B cell (primary cell): Measurements from ENCODE around the gene STAM. TPM values are rescaled to one million over a fixed set of nuclear protein-coding genes. Genes with fewer than 3 reads are reported as not detected.

Experiments
- ATAC-seq: fragments of 200-7000 bp; cut with Tn5 transposase; one replicate; pipeline ENCODE4 v1.10.0; 2021; ENCODE audit warnings: low read depth, mild to moderate bottlenecking, moderate number of reproducible peaks, moderate library complexity
- CTCF ChIA-PET: fragments of 350-600 bp; sonication (Branson Sonifier 250); formaldehyde crosslinking; loops from one replicate; lab custom pipeline; 2021; ENCODE audit warnings: antibody characterized with exemption, inconsistent platforms; lab: Charles Lee
- POLR2A ChIA-PET: fragments of 350-600 bp; sonication (Branson Sonifier 250); formaldehyde crosslinking; loops from one replicate; lab custom pipeline; 2021; ENCODE audit warnings: antibody characterized with exemption; lab: Charles Lee
- DNase-seq: peaks from one replicate; pipeline ENCODE4 v3.0.0; 2013
- H2AFZ ChIP-seq: 2 replicates; pipeline ENCODE4 v1.6.1; 2012; ENCODE audit warnings: mild to moderate bottlenecking, low read depth, low read length; ENCODE audit not compliant: insufficient read depth, poor library complexity, severe bottlenecking
- H3K27ac ChIP-seq, 2 donors: 1 replicate in 1 of 2; 2 replicates in 1 of 2; pipeline ENCODE4 v1.5.1; 2012 to 2013; ENCODE audit warnings: low read length in 2 of 2, mild to moderate bottlenecking in 2 of 2, moderate library complexity in 1 of 2
- H3K27me3 ChIP-seq, 4 experiments: fragments of 200-600 bp in 1 of 4; sonication (generic) in 1 of 4; replicated peaks in 1 of 4; 1 replicate in 2 of 4; 2 replicates in 2 of 4; pipeline versions ENCODE4 v1.6.1 to v1.7.0; 2013 to 2016; ENCODE audit warnings: low read length in 3 of 4, mild to moderate bottlenecking in 2 of 4, mixed read lengths in 1 of 4, moderate library complexity in 1 of 4; ENCODE audit not compliant: insufficient read depth in 4 of 4, control insufficient read depth in 3 of 4; ENCODE audit errors: control extremely low read depth in 1 of 4
- H3K36me3 ChIP-seq, 2 experiments: replicated peaks in 1 of 2; 1 replicate in 1 of 2; 2 replicates in 1 of 2; pipeline versions ENCODE4 v1.6.1 to v1.7.1; 2013; ENCODE audit warnings: low read length in 1 of 2; ENCODE audit not compliant: insufficient read depth in 2 of 2, control insufficient read depth in 1 of 2; ENCODE audit errors: control extremely low read depth in 1 of 2, extremely low read depth in 1 of 2
- H3K4me1 ChIP-seq, 2 donors: fragments of 200-600 bp in 1 of 2; sonication (generic) in 1 of 2; 1 replicate in 1 of 2; 2 replicates in 1 of 2; pipeline versions ENCODE4 v1.5.1 to v1.6.1; 2013 to 2017; ENCODE audit warnings: low read length in 2 of 2; ENCODE audit not compliant: control insufficient read depth in 2 of 2, insufficient read depth in 2 of 2
- H3K4me2 ChIP-seq: replicated peaks from 2 replicates; pipeline ENCODE3; 2012; ENCODE audit warnings: mild to moderate bottlenecking, low read depth, low read length; ENCODE audit not compliant: poor library complexity, severe bottlenecking
- H3K4me3 ChIP-seq, 5 experiments: fragments of 200-600 bp in 1 of 5; sonication (generic) in 1 of 5; 1 replicate in 3 of 5; 2 replicates in 2 of 5; pipeline versions ENCODE4 v1.5.1 to v1.7.0; 2011 to 2016; ENCODE audit warnings: low read length in 4 of 5, mild to moderate bottlenecking in 4 of 5, low read depth in 2 of 5, control low read depth in 1 of 5, moderate library complexity in 1 of 5; ENCODE audit not compliant: insufficient read depth in 1 of 5; ENCODE audit errors: control extremely low read depth in 1 of 5, extremely low read depth in 1 of 5
- H3K79me2 ChIP-seq: fragments of 200-600 bp; sonication (generic); one replicate; pipeline ENCODE4 v1.6.0; 2016; ENCODE audit warnings: low read length; ENCODE audit not compliant: control insufficient read depth, insufficient read depth
- H3K9ac ChIP-seq: fragments of 200-600 bp; sonication (generic); 2 replicates; pipeline ENCODE4 v1.6.1; 2017; ENCODE audit warnings: mild to moderate bottlenecking, low read length, moderate library complexity
- H3K9me3 ChIP-seq, 3 donors: one replicate each; pipeline versions ENCODE4 v1.6.1 to v1.7.1; 2013; ENCODE audit warnings: low read length in 2 of 3; ENCODE audit not compliant: control insufficient read depth in 2 of 3, insufficient read depth in 1 of 3; ENCODE audit errors: control extremely low read depth in 1 of 3
- H4K20me1 ChIP-seq: 2 replicates; pipeline ENCODE4 v1.6.0; 2012; ENCODE audit warnings: mild to moderate bottlenecking, low read length; ENCODE audit not compliant: insufficient read depth, control insufficient read depth, poor library complexity, severe bottlenecking
- H3K27ac Mint-ChIP-seq: one replicate; pipeline ENCODE4 v1.8.0; 2021; ENCODE audit warnings: mixed read lengths
- H3K27me3 Mint-ChIP-seq: one replicate; pipeline ENCODE4 v1.8.0; 2021; ENCODE audit warnings: mixed read lengths
- H3K4me1 Mint-ChIP-seq: one replicate; pipeline ENCODE4 v1.8.0; 2021; ENCODE audit warnings: mixed read lengths
- H3K4me3 Mint-ChIP-seq: one replicate; pipeline ENCODE4 v1.8.0; 2021; ENCODE audit warnings: mixed read lengths
- H3K9me3 Mint-ChIP-seq: one replicate; pipeline ENCODE4 v1.8.0; 2022; ENCODE audit warnings: mixed read lengths; ENCODE audit not compliant: insufficient read depth
- CTCF ChIP-seq: fragments of 200-600 bp; IDR thresholded peaks from one replicate; pipeline ENCODE4 v1.8.0; 2022; ENCODE audit warnings: antibody characterized with exemption, mild to moderate bottlenecking
- EZH2 ChIP-seq: IDR thresholded peaks from 2 replicates; pipeline ENCODE4 v1.6.1; 2012; ENCODE audit warnings: borderline replicate concordance, low read depth, mild to moderate bottlenecking, moderate library complexity, low read length; ENCODE audit not compliant: insufficient read depth, poor library complexity, severe bottlenecking
- whole genome bisulfite sequencing: methylation state at CpG from one replicate; pipeline ENCODE4 v1.1.5; 2013; ENCODE audit warnings: missing lambda C conversion rate; ENCODE audit not compliant: insufficient coverage; 5-methylcytosine and 5-hydroxymethylcytosine counted together
- intact Hi-C: fragments of 100-400 bp; cut with micrococcal nuclease; formaldehyde crosslinking; loops from one replicate; pipeline ENCODE4 v1.10.0; 2022
- polyA plus RNA-seq: library from polyadenylated mRNA; depleted of rRNA; stranded (reverse); fragments of >200 nt; gene quantifications from 2 replicates; pipeline ENCODE4 v1.2.3, GENCODE V29; 2012
- total RNA-seq, 2 donors: library from RNA; stranded (reverse); fragments of 120-200 nt in 1 of 2; gene quantifications; 1 replicate in 1 of 2; 2 replicates in 1 of 2; pipeline versions ENCODE4 v1.2.3 to v1.2.4, GENCODE V29; 2013 to 2022

STAM gene
- total and polyA plus RNA-seq, 2 donors (not counting 1 experiment from before 2014, with no cell fraction given): 9.1 to 35.1 TPM

GRCh38 chr10:17712717-17713471, 68.9 kb downstream of the STAM start:
- H3K79me2 ChIP-seq: no peaks in the 10 kb centered on the region
- H2AFZ ChIP-seq: no peak overlapping the region
- peaks cover 2% of the 10 kb centered on the region for H3K9me3 Mint-ChIP-seq
- no peak overlapping the region for H3K27ac ChIP-seq
- DNase-seq (no peak), ATAC-seq (no peak)
- no peak overlapping the region for H3K27ac Mint-ChIP-seq
- no peak overlapping the region for H3K4me2 ChIP-seq
- no peak overlapping the region for H3K4me3 Mint-ChIP-seq
- no peaks in the 10 kb centered on the region for H3K4me1 ChIP-seq
- no peaks in the 10 kb centered on the region for H3K4me1 Mint-ChIP-seq
- H3K9me3 ChIP-seq: no peaks in the 10 kb centered on the region
- intact Hi-C loops: no loop called here
- ChIA-PET POLR2A (no interaction called here), CTCF (no interaction called here)
- no peaks in the 10 kb centered on the region for H3K27me3 ChIP-seq
- WGBS: 97% methylated on average over 14 of the region's 18 CpGs
- no peaks in the 10 kb centered on the region for H4K20me1 ChIP-seq
- no peak overlapping the region for H3K4me3 ChIP-seq
- H3K9ac ChIP-seq: no peak overlapping the region
- H3K27me3 Mint-ChIP-seq: no peaks in the 10 kb centered on the region
- peaks cover 7 to 48% of the 10 kb centered on the region in 2 experiments for H3K36me3 ChIP-seq
- TF ChIP-seq EZH2 (no peak), CTCF (no peak)

GRCh38 chr10:17713758-17714157, 69.8 kb downstream of the STAM start:
- H3K27me3 Mint-ChIP-seq: no peaks in the 10 kb centered on the region
- peaks cover 2% of the 10 kb centered on the region for H3K9me3 Mint-ChIP-seq
- no peaks in the 10 kb centered on the region for H3K9me3 ChIP-seq
- 97% methylated on average over 10 of the region's 10 CpGs for WGBS
- H3K4me2 ChIP-seq: no peak overlapping the region
- H3K27me3 ChIP-seq: no peaks in the 10 kb centered on the region
- no peaks in the 10 kb centered on the region for H3K79me2 ChIP-seq
- no peak overlapping the region for H2AFZ ChIP-seq
- H3K27ac ChIP-seq: no peak overlapping the region
- no peaks in the 10 kb centered on the region for H4K20me1 ChIP-seq
- no peak for TF ChIP-seq EZH2
- no peak for TF ChIP-seq CTCF
- H3K9ac ChIP-seq: no peak overlapping the region
- no peaks in the 10 kb centered on the region for H3K4me1 ChIP-seq
- no peak for DNase-seq
- ChIA-PET CTCF (no interaction called here), POLR2A (no interaction called here)
- H3K36me3 ChIP-seq: peaks cover 7 to 41% of the 10 kb centered on the region in 2 experiments
- no peak overlapping the region for H3K4me3 ChIP-seq
- H3K4me1 Mint-ChIP-seq: no peaks in the 10 kb centered on the region
- ATAC-seq: no peak
- no peak overlapping the region for H3K4me3 Mint-ChIP-seq
- intact Hi-C loops: no loop called here
- no peak overlapping the region for H3K27ac Mint-ChIP-seq
